GM18868 (cell line): ENCODE measurements around the gene PDZK1.
"Not testable (repeated sequence)": the region's sequence is repeated elsewhere in the genome, so short reads cannot be mapped to it uniquely, and the experiment has no call there.

Source experiments
- ATAC-seq: cut with Tn5 transposase; IDR thresholded peaks from one replicate; pipeline ENCODE4 v1.9.1; 2021; ENCODE audit warnings: mild to moderate bottlenecking, moderate library complexity; ENCODE audit not compliant: unreplicated experiment

Gene PDZK1

GRCh38 chr1:145710291-145711027, 3.3 kb upstream of the PDZK1 start:
- no peak for ATAC-seq

- no peak for ATAC-seq
Measured at GRCh38 chr1:145708063-145708462, 895 bp upstream of the PDZK1 start.

- ATAC-seq = no peak
Measured at GRCh38 chr1:145706086-145706664, 993 bp downstream of the PDZK1 start.

- ATAC-seq = no peak
Measured at GRCh38 chr1:145705622-145706021, 1.5 kb downstream of the PDZK1 start.

GRCh38 chr1:145702826-145703225, 4.3 kb downstream of the PDZK1 start:
- no peak for ATAC-seq

- no peak for ATAC-seq
Measured at GRCh38 chr1:145702052-145702451, 5.1 kb downstream of the PDZK1 start.

GRCh38 chr1:145701306-145701862, 5.8 kb downstream of the PDZK1 start:
- no peak for ATAC-seq

- no peak for ATAC-seq
Measured at GRCh38 chr1:145696630-145696960, 10.6 kb downstream of the PDZK1 start.

GRCh38 chr1:145695821-145696629, 11.1 kb downstream of the PDZK1 start:
- no peak for ATAC-seq

GRCh38 chr1:145692785-145693443, 14.3 kb downstream of the PDZK1 start:
- ATAC-seq = no peak

GRCh38 chr1:145690587-145691558, 16.3 kb downstream of the PDZK1 start:
- peak; percentile 83 for ATAC-seq

- ATAC-seq = no peak
Measured at GRCh38 chr1:145689922-145690321, 17.2 kb downstream of the PDZK1 start.

- ATAC-seq = no peak
Measured at GRCh38 chr1:145688924-145689323, 18.2 kb downstream of the PDZK1 start.

GRCh38 chr1:145688328-145688727, 18.8 kb downstream of the PDZK1 start:
- ATAC-seq = no peak

GRCh38 chr1:145686078-145686477, 21.1 kb downstream of the PDZK1 start:
- ATAC-seq = not testable (repeated sequence)

GRCh38 chr1:145684858-145685257, 22.3 kb downstream of the PDZK1 start:
- not testable (repeated sequence) for ATAC-seq

GRCh38 chr1:145673217-145673616, 34.0 kb downstream of the PDZK1 start:
- ATAC-seq = not testable (repeated sequence)

GRCh38 chr1:145670995-145671745, 36.0 kb downstream of the PDZK1 start:
- not testable (repeated sequence) for ATAC-seq

GRCh38 chr1:145665015-145665414, 42.2 kb downstream of the PDZK1 start:
- ATAC-seq = not testable (repeated sequence)
